Urinary bladder (tissue), 4 donors: ENCODE data around the gene WDR73. TPM values are rescaled to one million over a fixed set of nuclear protein-coding genes. Genes with fewer than 3 reads are reported as not detected.
"Not testable (repeated sequence)": the region's sequence is repeated elsewhere in the genome, so short reads cannot be mapped to it uniquely, and the experiment has no call there.

Source experiments
- DNase-seq: peaks from one replicate; pipeline ENCODE4 v3.0.0-alpha.2; 2015; ENCODE audit errors: extremely low spot score
- H3K27ac ChIP-seq: one replicate; pipeline ENCODE4 v1.5.1; 2013; ENCODE audit warnings: low read depth, mild to moderate bottlenecking, moderate library complexity
- H3K36me3 ChIP-seq: one replicate; pipeline ENCODE4 v1.6.1; 2013; ENCODE audit warnings: mild to moderate bottlenecking, moderate library complexity; ENCODE audit not compliant: insufficient read depth
- H3K4me1 ChIP-seq: one replicate; pipeline ENCODE4 v1.6.1; 2013; ENCODE audit warnings: mild to moderate bottlenecking, moderate library complexity; ENCODE audit not compliant: insufficient read depth
- H3K4me3 ChIP-seq: one replicate; pipeline ENCODE4 v1.5.1; 2013; ENCODE audit warnings: low read depth, low read length
- WGBS: extraction: QIAGEN DNeasy Blood & Tissue Kit; methylation state at CpG from one replicate; pipeline ENCODE4 v1.1.7; 2013; 5-methylcytosine and 5-hydroxymethylcytosine counted together
- polyA plus RNA-seq: library from polyadenylated mRNA; stranded (reverse); fragments of 200-250 nt; gene quantifications from one replicate; pipeline ENCODE4 v1.2.3, GENCODE V29; 2013
- total RNA-seq: library from RNA; depleted of rRNA; stranded (reverse); fragments of >200 nt; gene quantifications from one replicate; pipeline ENCODE4 v1.2.3, GENCODE V29; 2014
- donor health status: healthy with polysubstance abuse.
- donor health status: healthy.

WDR73 gene
- total and polyA plus RNA-seq, 2 donors: 18.5 to 39.1 TPM

GRCh38 chr15:84647726-84648125 lies 6.4 kb downstream of the WDR73 start:
- Histone ChIP-seq H3K36me3 (peaks cover 8% of the 10 kb centered on the region), H3K27ac (no peak overlapping the region), H3K4me3 (no peak overlapping the region), H3K4me1 (no peaks in the 10 kb centered on the region)
- DNase-seq: no peak

GRCh38 chr15:84645997-84646396 lies 8.1 kb downstream of the WDR73 start:
- DNase-seq: no peak
- Histone ChIP-seq H3K4me1 (no peaks in the 10 kb centered on the region), H3K36me3 (peaks cover 8% of the 10 kb centered on the region), H3K4me3 (no peak overlapping the region), H3K27ac (no peak overlapping the region)
- 91% methylated on average over 10 of the region's 10 CpGs for WGBS

DNA sequence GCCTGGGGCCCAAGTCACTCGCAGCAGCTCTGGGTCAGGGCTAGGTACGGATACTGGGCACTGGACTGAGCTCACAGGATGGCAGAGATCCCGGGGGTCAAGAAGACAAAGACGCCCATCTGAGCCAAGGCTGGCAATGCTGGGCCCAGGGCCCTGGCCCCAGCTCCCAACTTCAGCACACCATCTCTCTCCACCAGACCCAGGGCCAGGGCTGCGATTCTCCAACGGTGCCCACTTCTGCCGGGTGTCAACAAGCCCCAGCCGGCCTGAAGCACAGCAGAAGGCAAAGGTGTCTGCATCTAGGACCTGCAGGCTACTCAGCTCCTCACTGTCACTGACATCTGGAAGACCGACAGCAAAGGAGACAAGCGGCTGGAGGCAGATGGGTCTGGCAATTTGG lies 8.6 kb downstream of the WDR73 start:
- Histone ChIP-seq H3K4me3 (no peak overlapping the region), H3K27ac (no peak overlapping the region), H3K4me1 (no peaks in the 10 kb centered on the region), H3K36me3 (peaks cover 8% of the 10 kb centered on the region)
- DNase-seq: no peak
- 92% methylated on average over 10 of the region's 10 CpGs for WGBS

GRCh38 chr15:84643838-84644237 lies 10.2 kb downstream of the WDR73 start:
- Histone ChIP-seq H3K36me3 (peaks cover 13% of the 10 kb centered on the region), H3K27ac (no peak overlapping the region), H3K4me1 (no peaks in the 10 kb centered on the region), H3K4me3 (no peak overlapping the region)
- DNase-seq: no peak
- 93% methylated on average over 6 of the region's 6 CpGs for WGBS

GRCh38 chr15:84642640-84643039 lies 11.4 kb downstream of the WDR73 start:
- not testable (repeated sequence) for H3K4me1 ChIP-seq, H3K27ac ChIP-seq, H3K4me3 ChIP-seq, DNase-seq
- peaks cover 13% of the 10 kb centered on the region for H3K36me3 ChIP-seq
- WGBS: 67% methylated on average over 2 of the region's 2 CpGs

DNA sequence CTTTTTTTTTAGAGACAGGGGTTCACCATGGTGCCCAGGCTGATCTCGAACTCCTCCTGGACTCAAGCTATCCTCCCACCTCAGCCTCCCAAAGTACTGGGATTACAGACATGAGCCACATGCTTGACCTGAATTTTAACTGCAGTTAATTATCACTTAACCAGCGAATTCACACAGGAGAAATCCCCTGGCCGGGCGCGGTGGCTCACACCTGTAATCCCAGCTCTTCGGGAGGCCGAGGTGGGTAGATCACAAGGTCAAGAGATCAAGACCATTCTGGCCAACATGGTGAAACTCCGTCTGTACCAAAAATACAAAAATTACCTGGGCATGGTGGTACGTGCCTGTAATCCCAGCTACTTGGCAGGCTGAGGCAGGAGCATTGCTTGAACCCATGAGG lies 12.2 kb downstream of the WDR73 start:
- H3K27ac ChIP-seq, DNase-seq, H3K4me3 ChIP-seq, H3K4me1 ChIP-seq: not testable (repeated sequence)
- peaks cover 15% of the 10 kb centered on the region for H3K36me3 ChIP-seq
- 93% methylated on average over 9 of the region's 9 CpGs for WGBS

DNA sequence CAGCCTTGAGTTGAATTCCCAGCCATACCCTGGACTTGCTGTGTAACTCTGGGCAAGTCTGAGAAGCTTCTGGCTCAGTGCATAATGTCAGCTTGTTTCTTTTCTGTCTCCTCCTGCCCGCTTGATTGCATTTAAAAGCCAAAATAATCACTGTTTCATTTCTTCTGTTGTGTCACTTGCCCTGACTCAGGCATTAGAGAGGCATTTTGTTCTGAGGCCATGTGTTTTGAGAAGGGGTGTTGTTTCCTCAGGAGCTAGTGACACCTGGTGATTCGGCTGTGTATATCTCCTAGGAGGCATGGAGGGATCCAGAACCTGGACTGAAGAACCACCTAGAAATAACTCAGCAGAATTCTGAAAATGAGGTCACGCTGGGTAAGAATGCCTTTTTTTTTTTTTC lies 16.0 kb downstream of the WDR73 start:
- no peak for DNase-seq
- Histone ChIP-seq H3K4me3 (no peak overlapping the region), H3K36me3 (peaks cover 7% of the 10 kb centered on the region), H3K4me1 (no peaks in the 10 kb centered on the region), H3K27ac (no peak overlapping the region)
- WGBS: 76% methylated on average over 3 of the region's 3 CpGs

DNA sequence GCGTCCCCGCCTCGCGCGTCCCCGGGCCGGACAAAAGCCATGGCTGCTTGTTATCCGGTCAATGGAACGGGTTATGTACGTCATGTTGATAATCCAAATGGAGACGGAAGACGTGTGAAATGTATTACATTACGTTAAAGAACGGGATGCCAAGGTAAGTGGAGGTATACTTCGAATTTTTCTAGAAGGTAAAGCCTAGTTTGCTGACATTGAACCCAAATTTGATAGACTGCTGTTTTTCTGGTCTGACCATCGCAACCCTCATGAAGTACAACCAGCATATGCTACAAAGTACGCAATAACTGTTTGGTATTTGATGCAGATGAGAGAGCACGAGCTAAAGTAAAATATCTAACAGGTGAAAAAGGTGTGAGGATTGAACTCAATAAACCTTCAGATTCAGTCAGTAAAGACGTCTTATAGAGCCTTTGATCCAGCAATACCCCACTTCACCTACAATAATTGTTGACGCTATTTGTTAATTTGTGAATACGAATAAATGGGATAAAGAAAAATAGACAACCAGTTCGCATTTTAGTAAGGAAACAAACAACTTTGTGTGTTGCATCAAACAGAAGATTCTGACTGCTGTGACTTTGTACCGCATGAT lies 19.8 kb downstream of the WDR73 start:
- H3K27ac ChIP-seq: peak overlapping the region; percentile 96
- 32% methylated on average over 23 of the region's 23 CpGs for WGBS
- peaks cover 2% of the 10 kb centered on the region for H3K36me3 ChIP-seq
- H3K4me1 ChIP-seq: no peaks in the 10 kb centered on the region
- DNase-seq: no peak
- H3K4me3 ChIP-seq: peak overlapping the region; percentile 46

GRCh38 chr15:84633311-84634227 lies 20.5 kb downstream of the WDR73 start:
- DNase-seq: peak; percentile 32
- H3K4me3 ChIP-seq: peak overlapping the region; percentile 46
- peaks cover 2% of the 10 kb centered on the region for H3K36me3 ChIP-seq
- WGBS: under 1% methylated on average over 105 of the region's 105 CpGs
- peak overlapping the region; percentile 96 for H3K27ac ChIP-seq
- no peaks in the 10 kb centered on the region for H3K4me1 ChIP-seq

GRCh38 chr15:84631706-84632272 lies 22.3 kb downstream of the WDR73 start:
- Histone ChIP-seq H3K4me1 (no peaks in the 10 kb centered on the region), H3K36me3 (no peaks in the 10 kb centered on the region), H3K4me3 (peak overlapping the region; percentile 50), H3K27ac (peak overlapping the region; percentile 70)
- 46% methylated on average over 7 of the region's 7 CpGs for WGBS
- no peak for DNase-seq

DNA sequence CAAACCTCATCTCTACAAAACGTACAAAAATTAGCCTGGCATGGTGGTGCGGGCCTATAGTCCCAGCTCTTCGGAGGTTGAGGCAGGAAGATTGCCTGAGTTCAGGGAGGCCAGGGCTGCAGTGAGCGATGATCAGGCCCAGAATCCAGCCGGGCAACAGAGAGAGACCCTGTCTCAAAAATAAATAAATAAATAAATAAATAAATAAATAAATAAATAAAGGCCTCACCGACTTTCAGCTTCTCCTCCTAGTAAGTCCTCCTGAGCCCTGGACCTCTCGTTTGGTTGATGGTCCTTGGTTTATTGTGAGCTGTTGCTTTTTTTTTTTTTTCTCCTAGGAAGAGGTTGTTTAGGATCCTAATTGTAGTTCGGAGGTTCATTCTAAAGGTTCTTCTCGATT lies 25.1 kb downstream of the WDR73 start:
- no peak for DNase-seq
- H3K4me3 ChIP-seq: no peak overlapping the region
- WGBS: 91% methylated on average over 9 of the region's 9 CpGs

GRCh38 chr15:84625123-84625522 lies 29.0 kb downstream of the WDR73 start:
- DNase-seq: no peak
- Histone ChIP-seq H3K36me3 (peaks cover 1% of the 10 kb centered on the region), H3K4me3 (no peak overlapping the region), H3K4me1 (no peaks in the 10 kb centered on the region), H3K27ac (no peak overlapping the region)
- 90% methylated on average over 2 of the region's 2 CpGs for WGBS

More for the DNA sequence above, 25.1 kb downstream of the WDR73 start:
- H3K36me3 ChIP-seq: no peaks in the 10 kb centered on the region
- H3K27ac ChIP-seq: no peak overlapping the region
- H3K4me1 ChIP-seq: no peaks in the 10 kb centered on the region

DNA sequence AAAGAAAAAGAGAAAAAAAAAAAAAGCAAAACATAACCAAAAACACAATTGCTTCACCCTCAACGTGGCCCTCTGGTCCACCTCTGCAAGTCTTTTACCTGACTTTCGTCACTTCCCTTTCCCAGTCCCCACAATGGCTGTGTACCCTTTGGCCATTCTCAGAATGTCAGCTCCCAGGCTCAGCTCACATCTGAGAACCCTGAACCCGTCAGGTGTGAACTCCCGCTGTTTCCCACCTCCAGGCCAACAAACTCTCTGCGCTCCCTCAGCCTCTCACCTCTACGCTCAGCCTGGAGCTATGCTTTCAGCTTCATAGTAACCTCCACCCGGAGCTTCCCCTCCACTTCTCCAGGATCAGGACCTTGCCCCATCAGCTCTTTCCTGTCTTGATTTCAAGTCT lies 29.7 kb downstream of the WDR73 start:
- DNase-seq: no peak
- H3K27ac ChIP-seq: no peak overlapping the region
- H3K4me1 ChIP-seq: no peaks in the 10 kb centered on the region
- WGBS: 88% methylated on average over 7 of the region's 7 CpGs
- no peak overlapping the region for H3K4me3 ChIP-seq
- H3K36me3 ChIP-seq: peaks cover 1% of the 10 kb centered on the region
